Calu3 (cell line): Measurements from ENCODE around the gene DLGAP1. TPM values are rescaled to one million over a fixed set of nuclear protein-coding genes. Genes with fewer than 3 reads are reported as not detected.

Experiments
- BruUV-seq: library from RNA; stranded (reverse); fragments of 400-500 nt; replicated peaks from 2 replicates; lab custom pipeline; 2021; lab: Mats Ljungman, UMichigan
- CTCF ChIA-PET: fragments of 300-600 bp; sonication (Branson Sonifier 250); formaldehyde crosslinking; loops from one replicate; lab custom pipeline; 2022; ENCODE audit warnings: antibody characterized with exemption; lab: Charles Lee
- DNase-seq: peaks from one replicate; pipeline ENCODE4 v3.0.0; 2022
- H3K27ac Mint-ChIP-seq: one replicate; pipeline ENCODE4 v1.8.0; 2022; ENCODE audit warnings: mixed read lengths; ENCODE audit not compliant: unreplicated experiment
- H3K27me3 Mint-ChIP-seq: one replicate; pipeline ENCODE4 v1.8.0; 2022; ENCODE audit warnings: mixed read lengths; ENCODE audit not compliant: unreplicated experiment
- H3K36me3 Mint-ChIP-seq: one replicate; pipeline ENCODE4 v1.8.0; 2022; ENCODE audit warnings: mild to moderate bottlenecking, moderate library complexity, mixed read lengths; ENCODE audit not compliant: insufficient read depth, unreplicated experiment
- H3K4me1 Mint-ChIP-seq: one replicate; pipeline ENCODE4 v1.8.0; 2022; ENCODE audit warnings: mild to moderate bottlenecking, low read depth, mixed read lengths; ENCODE audit not compliant: unreplicated experiment
- H3K4me3 Mint-ChIP-seq: one replicate; pipeline ENCODE4 v1.8.0; 2022; ENCODE audit warnings: mild to moderate bottlenecking, low read depth, moderate library complexity, mixed read lengths; ENCODE audit not compliant: unreplicated experiment
- H3K9me3 Mint-ChIP-seq: one replicate; pipeline ENCODE4 v1.8.0; 2022; ENCODE audit warnings: low read depth, mixed read lengths; ENCODE audit not compliant: unreplicated experiment
- intact Hi-C: fragments of 100-400 bp; cut with micrococcal nuclease; formaldehyde crosslinking; loops from one replicate; pipeline ENCODE4 v1.10.0; 2022; ENCODE audit not compliant: unreplicated experiment
- total RNA-seq: library from RNA; stranded (reverse); gene quantifications from 2 replicates; pipeline ENCODE4 v1.2.3, GENCODE V29; 2022
- TF ChIP-seq, protein P1 (sequence below): fragments of 200-600 bp; IDR thresholded peaks from one replicate; pipeline ENCODE4 v1.8.0; 2022; ENCODE audit warnings: antibody characterized with exemption; ENCODE audit not compliant: unreplicated experiment

Gene DLGAP1
- total RNA-seq, 1 experiment from 2014 or later = 9.0 TPM

GRCh38 chr18:3911413-3911812, 543.7 kb downstream of the DLGAP1 start:
- DNase-seq = no peak
- TF ChIP-seq, protein P1, sequence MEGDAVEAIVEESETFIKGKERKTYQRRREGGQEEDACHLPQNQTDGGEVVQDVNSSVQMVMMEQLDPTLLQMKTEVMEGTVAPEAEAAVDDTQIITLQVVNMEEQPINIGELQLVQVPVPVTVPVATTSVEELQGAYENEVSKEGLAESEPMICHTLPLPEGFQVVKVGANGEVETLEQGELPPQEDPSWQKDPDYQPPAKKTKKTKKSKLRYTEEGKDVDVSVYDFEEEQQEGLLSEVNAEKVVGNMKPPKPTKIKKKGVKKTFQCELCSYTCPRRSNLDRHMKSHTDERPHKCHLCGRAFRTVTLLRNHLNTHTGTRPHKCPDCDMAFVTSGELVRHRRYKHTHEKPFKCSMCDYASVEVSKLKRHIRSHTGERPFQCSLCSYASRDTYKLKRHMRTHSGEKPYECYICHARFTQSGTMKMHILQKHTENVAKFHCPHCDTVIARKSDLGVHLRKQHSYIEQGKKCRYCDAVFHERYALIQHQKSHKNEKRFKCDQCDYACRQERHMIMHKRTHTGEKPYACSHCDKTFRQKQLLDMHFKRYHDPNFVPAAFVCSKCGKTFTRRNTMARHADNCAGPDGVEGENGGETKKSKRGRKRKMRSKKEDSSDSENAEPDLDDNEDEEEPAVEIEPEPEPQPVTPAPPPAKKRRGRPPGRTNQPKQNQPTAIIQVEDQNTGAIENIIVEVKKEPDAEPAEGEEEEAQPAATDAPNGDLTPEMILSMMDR = no peak
- Mint-ChIP-seq H3K36me3 (no peaks in the 10 kb centered on the region), H3K4me1 (peaks cover 3% of the 10 kb centered on the region), H3K27ac (no peak overlapping the region), H3K27me3 (no peaks in the 10 kb centered on the region), H3K4me3 (no peak overlapping the region), H3K9me3 (no peaks in the 10 kb centered on the region)
- intact Hi-C loops = no loop called here
- no TSS peak for BruUV-seq
- CTCF ChIA-PET = interaction anchor here (0.8 kb wide), 1 partner anchor 26 kb away, joined by 3 read pairs; no protein-coding TSS in a partner anchor

GRCh38 chr18:3910512-3910911, 544.6 kb downstream of the DLGAP1 start:
- CTCF ChIA-PET = no interaction called here
- TF ChIP-seq, protein P1 = no peak
- Mint-ChIP-seq H3K36me3 (no peaks in the 10 kb centered on the region), H3K9me3 (no peaks in the 10 kb centered on the region), H3K4me1 (peaks cover 10% of the 10 kb centered on the region), H3K27ac (no peak overlapping the region), H3K4me3 (no peak overlapping the region), H3K27me3 (no peaks in the 10 kb centered on the region)
- DNase-seq = no peak
- no TSS peak for BruUV-seq
- intact Hi-C loops = no loop called here

- H3K9me3 Mint-ChIP-seq = no peaks in the 10 kb centered on the region
- intact Hi-C loops = loop anchor here (5.0 kb wide), 1 partner anchor 59 kb away; no protein-coding TSS in a partner anchor
- H3K4me3 Mint-ChIP-seq = no peak overlapping the region
- DNase-seq = no peak
- H3K27me3 Mint-ChIP-seq = no peaks in the 10 kb centered on the region
- no peak overlapping the region for H3K27ac Mint-ChIP-seq
- CTCF ChIA-PET = no interaction called here
- TF ChIP-seq, protein P1 = no peak
- no peaks in the 10 kb centered on the region for H3K36me3 Mint-ChIP-seq
- no TSS peak for BruUV-seq
- peaks cover 10% of the 10 kb centered on the region for H3K4me1 Mint-ChIP-seq
Observed at GRCh38 chr18:3907955-3908354, 547.2 kb downstream of the DLGAP1 start.

DNA sequence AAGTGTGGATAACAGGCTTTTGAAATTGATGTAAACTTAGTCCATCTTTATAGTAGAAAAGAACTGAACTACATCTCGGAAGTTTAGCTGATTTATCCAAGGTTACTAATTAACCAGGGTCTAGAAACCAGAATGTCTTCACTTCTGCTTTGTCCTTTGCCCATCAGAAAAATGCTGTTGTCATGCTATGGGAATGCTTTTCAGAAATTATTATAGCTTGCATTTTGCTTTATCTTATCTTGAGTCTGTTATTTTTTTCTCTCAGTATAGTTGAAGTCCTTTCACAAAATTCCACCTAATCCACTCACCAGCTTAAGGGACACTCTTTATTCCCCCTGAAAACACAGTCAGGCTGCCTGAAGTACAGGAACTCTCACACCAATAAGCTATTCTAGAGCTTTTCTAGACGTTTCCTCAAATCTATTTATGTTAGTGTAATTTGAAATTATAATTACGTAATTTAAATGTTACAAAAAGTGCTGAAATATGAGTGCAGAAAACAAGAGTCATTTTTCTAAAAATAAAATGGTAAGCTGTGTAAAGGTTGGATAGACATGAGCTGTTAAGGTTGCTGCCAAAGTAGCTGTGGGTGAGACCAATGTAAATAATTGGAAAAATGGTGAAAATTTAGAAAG, 548.9 kb downstream of the DLGAP1 start:
- H3K27me3 Mint-ChIP-seq = peaks cover 7% of the 10 kb centered on the region
- no peaks in the 10 kb centered on the region for H3K9me3 Mint-ChIP-seq
- DNase-seq = no peak
- no peak overlapping the region for H3K4me3 Mint-ChIP-seq
- H3K4me1 Mint-ChIP-seq = peaks cover 10% of the 10 kb centered on the region
- H3K36me3 Mint-ChIP-seq = no peaks in the 10 kb centered on the region
- intact Hi-C loops = loop anchor here (5.0 kb wide), 1 partner anchor 61 kb away; no protein-coding TSS in a partner anchor
- TF ChIP-seq, protein P1 = no peak
- H3K27ac Mint-ChIP-seq = no peak overlapping the region
- BruUV-seq = no TSS peak
- CTCF ChIA-PET = no interaction called here
